ENCODE data around the gene COPZ1.

Gene COPZ1

GRCh38 chr12:54389607-54390175, 64.8 kb downstream of the COPZ1 start:
- peak in 1 of 10 donors; percentile 84 for DNase-seq
- intact Hi-C loops (cut with DNase I) = no loop called here

- peak in 1 of 10 donors; percentile 75 for DNase-seq
- intact Hi-C loops (cut with DNase I) = no loop called here
Measured at GRCh38 chr12:54390176-54390667, 65.3 kb downstream of the COPZ1 start.

- intact Hi-C loops (cut with DNase I) = no loop called here
- peak in 9 of 10 donors; percentile 50 to 95 (median 74) for DNase-seq
Measured at GRCh38 chr12:54390668-54391551, 66.0 kb downstream of the COPZ1 start.

GRCh38 chr12:54392485-54393206, 67.7 kb downstream of the COPZ1 start:
- intact Hi-C loops (cut with DNase I) = no loop called here
- peak in 1 of 10 donors; percentile 86 for DNase-seq

DNA sequence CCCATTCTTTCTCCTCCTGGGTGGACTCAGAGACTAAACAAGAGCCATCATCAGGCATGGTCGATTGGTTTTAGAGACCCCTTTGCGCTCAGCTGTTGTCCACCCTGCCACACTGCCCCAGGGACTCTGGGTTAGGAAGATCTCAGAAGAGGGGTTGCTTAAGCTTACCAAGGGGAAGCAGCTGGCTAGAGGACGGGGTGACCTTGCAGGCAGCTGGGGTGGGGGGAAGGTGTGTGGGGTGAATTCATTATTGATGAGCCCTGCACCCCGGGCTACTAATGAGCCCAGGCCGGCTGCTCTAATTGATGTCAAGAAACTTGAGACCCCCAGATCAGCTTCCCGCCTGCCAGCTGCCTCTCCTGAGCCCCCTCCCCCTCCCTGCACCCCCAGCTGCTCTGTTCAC, 68.3 kb downstream of the COPZ1 start:
- intact Hi-C loops (cut with DNase I) = no loop called here
- DNase-seq = peak in 2 of 10 donors; percentile 45 to 47

GRCh38 chr12:54393743-54394142, 68.8 kb downstream of the COPZ1 start:
- intact Hi-C loops (cut with DNase I) = no loop called here
- peak in 1 of 10 donors; percentile 5 for DNase-seq

GRCh38 chr12:54394281-54394719, 69.4 kb downstream of the COPZ1 start:
- DNase-seq = peak in 6 of 10 donors; percentile 48 to 80 (median 67)
- intact Hi-C loops (cut with DNase I) = no loop called here

DNA sequence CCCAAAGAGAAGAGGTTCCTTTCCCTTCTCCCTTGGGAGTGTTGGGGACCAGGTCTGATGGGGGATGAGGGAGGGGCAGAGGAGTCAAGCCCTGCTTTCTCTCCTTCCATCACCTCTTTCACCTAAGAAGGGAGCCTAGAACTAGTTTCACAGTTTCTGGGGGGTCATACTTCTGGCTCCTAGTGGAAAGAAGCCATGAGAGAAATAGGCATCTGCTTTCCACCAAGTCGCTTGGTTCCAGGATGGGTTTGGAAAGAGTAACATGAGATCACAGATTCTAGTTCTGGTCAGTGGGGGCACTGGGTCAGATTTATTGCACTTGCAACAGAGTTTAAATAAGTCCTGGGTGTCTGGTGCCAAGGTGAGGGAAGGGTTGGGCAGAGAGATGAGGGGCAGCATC, 70.1 kb downstream of the COPZ1 start:
- DNase-seq = peak in 1 of 10 donors; percentile 8
- intact Hi-C loops (cut with DNase I) = no loop called here

DNA sequence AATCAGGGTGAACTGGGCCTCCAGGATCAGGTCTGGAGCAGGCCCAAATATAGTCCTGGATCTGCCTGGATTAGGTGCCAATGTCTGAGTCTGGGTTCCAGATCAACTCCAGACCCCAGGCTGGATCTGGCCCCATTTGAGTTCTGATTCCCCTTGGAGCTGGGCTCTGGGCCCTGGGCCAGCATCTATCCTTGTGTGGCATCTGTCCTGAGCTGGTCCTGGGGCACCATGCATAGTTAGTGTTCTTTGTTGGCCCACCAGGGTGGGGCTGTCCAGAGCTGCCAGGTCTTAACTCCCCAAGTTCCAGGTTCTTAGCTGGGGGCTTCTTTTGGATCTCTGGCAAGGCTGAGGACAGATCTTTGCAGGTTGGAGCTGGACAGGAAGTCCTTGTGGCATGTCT, 70.6 kb downstream of the COPZ1 start:
- intact Hi-C loops (cut with DNase I) = no loop called here
- peak in 2 of 10 donors; percentile 24 to 70 for DNase-seq

DNA sequence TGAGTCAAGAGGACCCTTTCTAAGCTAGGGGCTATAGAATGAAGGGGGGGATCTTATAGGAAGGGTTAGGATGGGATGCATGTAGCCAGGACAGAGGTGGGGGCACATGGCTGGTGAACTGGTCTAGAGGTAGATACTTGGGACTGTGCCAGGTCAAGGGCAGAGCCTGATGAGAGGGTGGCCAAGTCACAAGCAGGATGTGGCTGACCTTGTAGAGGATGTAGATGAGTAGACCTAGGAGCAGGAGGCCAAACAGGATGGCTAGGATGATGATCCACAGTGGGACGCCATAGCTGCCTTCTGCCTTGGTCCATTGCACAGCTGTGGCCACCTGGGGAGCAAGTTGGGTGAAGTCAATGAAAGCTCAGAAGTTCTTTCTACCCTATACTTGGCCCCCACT, 72.2 kb downstream of the COPZ1 start:
- intact Hi-C loops (cut with DNase I) = no loop called here
- DNase-seq = peak in 3 of 10 donors; percentile 24 to 29 (median 25)

DNA sequence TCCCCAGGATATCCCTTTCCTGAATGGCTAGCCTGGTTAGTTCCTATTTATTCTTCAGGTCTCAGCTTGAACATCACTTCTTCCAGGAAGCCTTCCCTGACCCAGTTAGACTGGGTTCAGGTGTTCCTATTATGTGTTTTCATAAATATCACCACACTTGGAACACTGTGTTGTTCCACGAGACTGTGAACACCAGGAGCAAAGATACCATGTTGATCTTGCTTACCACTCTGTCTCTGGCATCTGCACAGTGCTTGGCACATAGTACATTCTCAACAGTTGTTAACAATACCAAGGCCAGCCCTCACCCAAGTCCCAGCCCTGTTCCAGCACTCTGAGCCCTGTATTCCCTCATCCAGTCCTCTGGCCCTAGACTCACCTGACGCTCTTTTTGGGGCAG, 73.3 kb downstream of the COPZ1 start:
- peak in 1 of 10 donors; percentile 7 for DNase-seq
- intact Hi-C loops (cut with DNase I) = no loop called here

DNA sequence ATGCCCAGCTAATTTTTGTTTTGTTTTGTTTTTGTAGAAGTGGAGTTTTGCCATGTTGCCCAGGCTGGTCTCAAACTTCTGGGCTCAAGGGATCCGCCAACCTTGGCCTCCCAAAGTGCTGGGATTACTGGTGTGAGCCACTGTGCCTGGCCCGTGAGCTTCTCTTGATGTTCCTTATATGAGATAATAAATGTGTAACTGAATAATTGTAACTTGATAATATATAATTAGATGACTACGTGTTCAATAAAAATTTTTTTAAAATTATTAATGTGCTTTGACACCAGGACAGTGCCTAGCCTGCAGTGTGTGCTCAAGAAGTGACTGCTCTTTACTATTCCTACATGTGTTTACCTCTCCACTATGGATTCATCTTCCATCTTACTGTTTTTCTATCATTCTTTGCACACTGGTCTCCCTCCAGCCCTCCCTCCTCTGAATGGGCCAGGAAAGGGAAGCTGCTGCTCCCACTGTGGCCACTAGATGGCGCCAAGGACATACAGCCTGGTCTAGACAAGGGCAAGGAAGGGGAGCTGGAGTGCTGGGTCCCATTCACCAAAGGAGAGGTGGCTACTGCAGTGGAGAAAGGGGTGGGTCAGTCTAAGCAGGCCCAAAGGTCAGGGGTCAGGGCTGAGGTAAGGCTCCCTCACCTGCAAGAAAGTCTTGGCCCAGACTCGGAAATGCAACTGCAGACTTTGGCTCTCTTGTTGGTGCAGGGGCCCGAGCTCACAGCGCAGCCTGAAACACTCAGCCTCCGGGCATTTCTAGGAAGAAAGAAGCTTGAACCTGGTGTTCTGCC, 74.3 kb downstream of the COPZ1 start:
- intact Hi-C loops (cut with DNase I) = loop anchor here (1.0 kb wide), 1 partner anchor 40 kb away; no protein-coding TSS in a partner anchor

DNA sequence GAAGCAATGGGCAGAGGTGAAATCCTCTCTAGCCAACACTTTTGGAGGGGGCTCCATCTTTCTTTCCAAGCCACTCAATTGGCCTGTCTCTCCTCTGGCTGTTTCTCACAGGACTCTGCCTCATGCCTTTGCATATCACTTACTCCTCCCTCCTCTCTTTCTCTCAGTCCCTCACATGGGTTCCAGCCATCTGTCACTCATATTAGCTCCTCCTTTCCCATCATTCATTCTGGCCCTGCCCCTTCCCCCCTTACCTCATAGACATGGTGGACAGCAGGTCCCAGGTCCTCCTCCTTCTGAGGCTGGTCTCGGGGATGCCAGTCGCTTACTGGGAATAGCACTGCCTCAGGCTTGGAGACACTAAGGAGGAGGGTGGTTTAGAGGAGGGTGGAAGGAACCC, 76.2 kb downstream of the COPZ1 start:
- intact Hi-C loops (cut with DNase I) = no loop called here
- DNase-seq = peak in 2 of 10 donors; percentile 20 to 37

More for the DNA sequence above, 74.3 kb downstream of the COPZ1 start:
- peak; percentile 69 to 97 (median 92) for DNase-seq

Measured in posterior cingulate gyrus (tissue), 11 donors.